ENCODE data around the gene RTN4IP1. TPM values are rescaled to one million over a fixed set of nuclear protein-coding genes. Genes with fewer than 3 reads are reported as not detected.

The RTN4IP1 gene
- total and polyA plus RNA-seq, 10 of the 15 experiments (the other 5 are each of a cell fraction or from before 2014, with no cell fraction given), result 8.2 to 17.0 (median 9.8) TPM

DNA sequence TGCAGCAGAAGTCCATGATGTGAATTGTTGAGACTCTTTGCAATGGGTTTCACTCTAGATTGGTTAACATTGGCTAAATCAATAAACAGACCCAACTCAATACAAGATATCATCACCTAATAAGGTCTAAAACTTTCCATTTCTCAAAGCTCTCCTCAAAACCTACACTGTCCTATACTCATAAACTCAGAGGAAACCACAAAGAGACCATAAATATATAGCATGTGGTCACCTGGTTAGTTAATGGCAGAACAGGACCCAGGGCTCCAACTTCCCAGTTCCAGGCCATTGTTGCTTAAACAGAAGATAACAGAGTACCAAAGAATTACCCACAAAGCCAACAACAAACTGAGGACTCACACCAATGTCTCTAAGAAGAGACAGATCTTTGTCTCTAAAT, 12.0 kb downstream of the RTN4IP1 start:
- TF ChIP-seq NFYA (IDR thresholded peaks at IDR 0.05; ENCODE audit: borderline replicate concordance, low read depth, low read length) (no peak), WRNIP1 (IDR thresholded peaks at IDR 0.05; ENCODE audit: borderline replicate concordance, low read depth, low read length) (no peak), CHD4 (IDR thresholded peaks at IDR 0.05) (no peak), RAD51 (IDR thresholded peaks at IDR 0.05) (no peak), RUNX3 (IDR thresholded peaks at IDR 0.05; ENCODE audit: low read length) (peak; percentile 55), POU2F2 (IDR thresholded peaks at IDR 0.05; ENCODE audit: borderline replicate concordance, low read depth, low read length) (no peak), CHD1 (IDR thresholded peaks at IDR 0.05; ENCODE audit: low read depth, low read length) (no peak), KLF5 (IDR thresholded peaks at IDR 0.05; ENCODE audit: partially characterized antibody) (no peak), NBN (IDR thresholded peaks at IDR 0.05) (no peak), YY1 (IDR thresholded peaks at IDR 0.05; ENCODE audit: low read depth, low read length) (no peak), ATF7 (IDR thresholded peaks at IDR 0.05; ENCODE audit: low read depth) (0 out of 2 replicates have a peak, but pooled peaks have one; percentile 15), SREBF2 (IDR thresholded peaks at IDR 0.05; ENCODE audit: low read length) (no peak), CEBPB (IDR thresholded peaks at IDR 0.05; ENCODE audit: borderline replicate concordance in 1 of 2, low read depth in 2 of 2, low read length in 2 of 2) (no peak)
- TF ChIP-seq, protein P1, sequence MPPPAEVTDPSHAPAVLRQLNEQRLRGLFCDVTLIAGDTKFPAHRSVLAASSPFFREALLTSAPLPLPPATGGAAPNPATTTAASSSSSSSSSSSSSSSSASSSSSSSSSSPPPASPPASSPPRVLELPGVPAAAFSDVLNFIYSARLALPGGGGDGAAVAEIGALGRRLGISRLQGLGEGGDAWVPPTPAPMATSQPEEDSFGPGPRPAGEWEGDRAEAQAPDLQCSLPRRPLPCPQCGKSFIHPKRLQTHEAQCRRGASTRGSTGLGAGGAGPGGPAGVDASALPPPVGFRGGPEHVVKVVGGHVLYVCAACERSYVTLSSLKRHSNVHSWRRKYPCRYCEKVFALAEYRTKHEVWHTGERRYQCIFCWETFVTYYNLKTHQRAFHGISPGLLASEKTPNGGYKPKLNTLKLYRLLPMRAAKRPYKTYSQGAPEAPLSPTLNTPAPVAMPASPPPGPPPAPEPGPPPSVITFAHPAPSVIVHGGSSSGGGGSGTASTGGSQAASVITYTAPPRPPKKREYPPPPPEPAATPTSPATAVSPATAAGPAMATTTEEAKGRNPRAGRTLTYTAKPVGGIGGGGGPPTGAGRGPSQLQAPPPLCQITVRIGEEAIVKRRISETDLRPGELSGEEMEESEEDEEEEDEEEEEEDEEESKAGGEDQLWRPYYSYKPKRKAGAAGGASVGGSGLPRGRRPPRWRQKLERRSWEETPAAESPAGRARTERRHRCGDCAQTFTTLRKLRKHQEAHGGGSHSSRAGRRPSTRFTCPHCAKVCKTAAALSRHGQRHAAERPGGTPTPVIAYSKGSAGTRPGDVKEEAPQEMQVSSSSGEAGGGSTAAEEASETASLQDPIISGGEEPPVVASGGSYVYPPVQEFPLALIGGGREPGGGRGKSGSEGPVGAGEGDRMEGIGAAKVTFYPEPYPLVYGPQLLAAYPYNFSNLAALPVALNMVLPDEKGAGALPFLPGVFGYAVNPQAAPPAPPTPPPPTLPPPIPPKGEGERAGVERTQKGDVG (CRISPR knock-in tag; IDR thresholded peaks at IDR 0.05), result no peak
- TF ChIP-seq, protein P2, sequence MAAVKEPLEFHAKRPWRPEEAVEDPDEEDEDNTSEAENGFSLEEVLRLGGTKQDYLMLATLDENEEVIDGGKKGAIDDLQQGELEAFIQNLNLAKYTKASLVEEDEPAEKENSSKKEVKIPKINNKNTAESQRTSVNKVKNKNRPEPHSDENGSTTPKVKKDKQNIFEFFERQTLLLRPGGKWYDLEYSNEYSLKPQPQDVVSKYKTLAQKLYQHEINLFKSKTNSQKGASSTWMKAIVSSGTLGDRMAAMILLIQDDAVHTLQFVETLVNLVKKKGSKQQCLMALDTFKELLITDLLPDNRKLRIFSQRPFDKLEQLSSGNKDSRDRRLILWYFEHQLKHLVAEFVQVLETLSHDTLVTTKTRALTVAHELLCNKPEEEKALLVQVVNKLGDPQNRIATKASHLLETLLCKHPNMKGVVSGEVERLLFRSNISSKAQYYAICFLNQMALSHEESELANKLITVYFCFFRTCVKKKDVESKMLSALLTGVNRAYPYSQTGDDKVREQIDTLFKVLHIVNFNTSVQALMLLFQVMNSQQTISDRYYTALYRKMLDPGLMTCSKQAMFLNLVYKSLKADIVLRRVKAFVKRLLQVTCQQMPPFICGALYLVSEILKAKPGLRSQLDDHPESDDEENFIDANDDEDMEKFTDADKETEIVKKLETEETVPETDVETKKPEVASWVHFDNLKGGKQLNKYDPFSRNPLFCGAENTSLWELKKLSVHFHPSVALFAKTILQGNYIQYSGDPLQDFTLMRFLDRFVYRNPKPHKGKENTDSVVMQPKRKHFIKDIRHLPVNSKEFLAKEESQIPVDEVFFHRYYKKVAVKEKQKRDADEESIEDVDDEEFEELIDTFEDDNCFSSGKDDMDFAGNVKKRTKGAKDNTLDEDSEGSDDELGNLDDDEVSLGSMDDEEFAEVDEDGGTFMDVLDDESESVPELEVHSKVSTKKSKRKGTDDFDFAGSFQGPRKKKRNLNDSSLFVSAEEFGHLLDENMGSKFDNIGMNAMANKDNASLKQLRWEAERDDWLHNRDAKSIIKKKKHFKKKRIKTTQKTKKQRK (IDR thresholded peaks at IDR 0.05; ENCODE audit: low read depth, low read length), result no peak
- TF ChIP-seq, protein P3, sequence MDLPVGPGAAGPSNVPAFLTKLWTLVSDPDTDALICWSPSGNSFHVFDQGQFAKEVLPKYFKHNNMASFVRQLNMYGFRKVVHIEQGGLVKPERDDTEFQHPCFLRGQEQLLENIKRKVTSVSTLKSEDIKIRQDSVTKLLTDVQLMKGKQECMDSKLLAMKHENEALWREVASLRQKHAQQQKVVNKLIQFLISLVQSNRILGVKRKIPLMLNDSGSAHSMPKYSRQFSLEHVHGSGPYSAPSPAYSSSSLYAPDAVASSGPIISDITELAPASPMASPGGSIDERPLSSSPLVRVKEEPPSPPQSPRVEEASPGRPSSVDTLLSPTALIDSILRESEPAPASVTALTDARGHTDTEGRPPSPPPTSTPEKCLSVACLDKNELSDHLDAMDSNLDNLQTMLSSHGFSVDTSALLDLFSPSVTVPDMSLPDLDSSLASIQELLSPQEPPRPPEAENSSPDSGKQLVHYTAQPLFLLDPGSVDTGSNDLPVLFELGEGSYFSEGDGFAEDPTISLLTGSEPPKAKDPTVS (IDR thresholded peaks at IDR 0.05; ENCODE audit: low read depth, low read length), result no peak
- no TSS peak for BruUV-seq (replicated peaks)
- ChIA-PET SMC1A (ENCODE audit: uncharacterized antibody, unreplicated experiment) (interaction anchor here (0.8 to 2.9 kb wide), 8 partner anchors 9 to 324 kb away, joined by 3 to 12 read pairs (median 4); partner anchors contain the start of genes QRSL1 and RTN4IP1), CTCF (interaction anchor here (0.8 to 2.6 kb wide), 7 partner anchors 8 to 362 kb away, joined by 3 to 13 read pairs (median 6); partner anchors contain the start of genes QRSL1 and RTN4IP1), POLR2A (interaction anchor here (0.5 kb wide), 1 partner anchor 12 kb away, joined by 3 read pairs; no protein-coding TSS in a partner anchor), RAD21 (ENCODE audit: unreplicated experiment) (interaction anchor here (1.6 to 1.8 kb wide), 2 partner anchors 9 to 50 kb away, joined by 3 to 10 read pairs; no protein-coding TSS in a partner anchor)
- Histone ChIP-seq H3K79me2 (ENCODE audit: control insufficient read depth, insufficient read depth, low read length) (no peaks in the 10 kb centered on the region), H3K9ac (ENCODE audit: control insufficient read depth, insufficient read depth, low read length) (no peak overlapping the region), H3K27me3 (replicated peaks in 1 of 2; ENCODE audit: control insufficient read depth in 2 of 2, insufficient read depth in 2 of 2, low read length in 1 of 2) (no peaks in the 10 kb centered on the region), H3K4me2 (ENCODE audit: control insufficient read depth, insufficient read depth) (no peak overlapping the region), H3K27ac (ENCODE audit: control insufficient read depth, insufficient read depth) (no peak overlapping the region), H2AFZ (ENCODE audit: control insufficient read depth, low read depth, low read length) (no peak overlapping the region), H3K4me1 (ENCODE audit: control insufficient read depth, insufficient read depth, low read length) (peaks cover 4% of the 10 kb centered on the region; the same call in 1 of the 2 replicates), H4K20me1 (ENCODE audit: control insufficient read depth, insufficient read depth) (no peaks in the 10 kb centered on the region), H3K36me3 (ENCODE audit: control insufficient read depth in 2 of 2, insufficient read depth in 2 of 2, low read length in 1 of 2) (0 out of 4 replicates have a peak, but pooled peaks cover 0 to 6% of the 10 kb centered on the region in 2 experiments), H3K4me3 (no peak overlapping the region), H3K9me3 (replicated peaks; ENCODE audit: control insufficient read depth, insufficient read depth, low read length) (no peaks in the 10 kb centered on the region)
- DNase-seq (ENCODE audit: low read depth, low spot score) (no peak), ATAC-seq (peak; percentile 84), FAIRE-seq (no peak)
- intact Hi-C loops (cut with micrococcal nuclease; ENCODE audit: unreplicated experiment), result no loop called here
- in situ Hi-C loops (cut with MboI), result no loop called here

All from GM12878 (cell line).